ENCODE data around the gene TMOD1. TPM values are rescaled to one million over a fixed set of nuclear protein-coding genes. Genes with fewer than 3 reads are reported as not detected.

The TMOD1 gene
- total RNA-seq, 1 donor from 2014 or later = 1.9 TPM

- intact Hi-C loops (cut with micrococcal nuclease) = no loop called here
- Mint-ChIP-seq H3K27ac (no peak overlapping the region), H3K4me1 (peaks cover 2% of the 10 kb centered on the region), H3K4me3 (no peak overlapping the region), H3K9me3 (no peaks in the 10 kb centered on the region), H3K27me3 (no peaks in the 10 kb centered on the region), H3K36me3 (ENCODE audit: low read depth) (peaks cover 49% of the 10 kb centered on the region)
- ChIA-PET POLR2A (no interaction called here), CTCF (no interaction called here)
- TF ChIP-seq CTCF (IDR thresholded peaks at IDR 0.05) = no peak
- ATAC-seq (ENCODE audit: low read depth) = no peak
- no peak for DNase-seq
These were observed 124.2 kb downstream of the TMOD1 start for GRCh38 chr9:97625620-97626019.

DNA sequence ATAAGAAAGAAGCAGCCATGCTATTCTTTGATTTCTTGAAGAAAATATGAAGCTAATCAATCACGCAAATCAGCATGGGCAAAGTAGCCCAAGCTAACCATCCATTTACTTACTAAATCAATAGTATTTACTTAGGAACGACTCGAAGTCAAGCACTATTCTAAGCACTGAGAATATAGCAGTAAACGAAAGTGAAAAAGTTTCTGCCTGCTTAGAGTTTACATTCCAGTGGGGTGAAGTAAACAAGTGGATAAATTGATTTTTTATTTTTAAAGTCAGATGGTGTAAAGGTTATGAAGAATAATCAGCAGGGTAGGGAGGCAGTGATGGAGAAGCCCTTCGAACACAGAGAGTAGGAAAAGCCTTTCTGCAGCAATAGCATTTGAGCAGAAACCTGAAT is 126.2 kb downstream of the TMOD1 start:
- ATAC-seq (ENCODE audit: low read depth) (no peak), DNase-seq (no peak)
- no peaks in the 10 kb centered on the region for H3K9me3 Mint-ChIP-seq
- no peaks in the 10 kb centered on the region for H3K27me3 Mint-ChIP-seq
- intact Hi-C loops (cut with micrococcal nuclease) = no loop called here
- peaks cover 12% of the 10 kb centered on the region for H3K4me1 Mint-ChIP-seq
- ChIA-PET CTCF (interaction anchor here (1.3 to 1.6 kb wide), 2 partner anchors 12 to 13 kb away, joined by 3 read pairs; no protein-coding TSS in a partner anchor), POLR2A (interaction anchor here (0.6 kb wide), 1 partner anchor 11 kb away, joined by 3 read pairs; no protein-coding TSS in a partner anchor)
- H3K36me3 Mint-ChIP-seq (ENCODE audit: low read depth) = peaks cover 34% of the 10 kb centered on the region
- H3K4me3 Mint-ChIP-seq = no peak overlapping the region
- TF ChIP-seq CTCF (IDR thresholded peaks at IDR 0.05) = no peak
- H3K27ac Mint-ChIP-seq = no peak overlapping the region

DNA sequence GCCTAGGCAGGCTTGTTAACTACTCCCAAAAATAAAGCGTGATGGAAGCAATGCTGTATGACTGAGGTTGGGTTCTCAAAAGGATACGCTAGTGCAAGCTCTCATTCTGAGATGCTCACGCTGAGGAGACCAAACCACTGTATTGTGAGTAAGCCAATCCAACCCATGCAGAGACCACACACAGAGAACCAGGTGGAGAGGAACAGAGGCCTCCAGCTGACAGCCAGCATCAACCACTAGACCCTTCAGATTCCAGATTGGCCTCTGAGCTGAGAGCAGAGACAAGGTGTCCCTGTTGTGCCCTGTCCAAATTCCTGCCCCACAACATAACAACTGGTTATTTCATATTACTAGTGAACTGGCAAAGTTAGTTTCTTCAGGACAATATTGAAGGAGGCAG is 127.2 kb downstream of the TMOD1 start:
- ChIA-PET CTCF (interaction anchor here (1.6 kb wide), 1 partner anchor 13 kb away, joined by 3 read pairs; no protein-coding TSS in a partner anchor), POLR2A (interaction anchor here (1.1 kb wide), 1 partner anchor 294 kb away, joined by 3 read pairs; the partner anchor contains the start of gene TRMO)
- ATAC-seq (ENCODE audit: low read depth) (no peak), DNase-seq (no peak)
- no peak overlapping the region for H3K27ac Mint-ChIP-seq
- peaks cover 32% of the 10 kb centered on the region for H3K36me3 Mint-ChIP-seq (ENCODE audit: low read depth)
- intact Hi-C loops (cut with micrococcal nuclease) = no loop called here
- H3K27me3 Mint-ChIP-seq = no peaks in the 10 kb centered on the region
- TF ChIP-seq CTCF (IDR thresholded peaks at IDR 0.05) = no peak
- H3K4me1 Mint-ChIP-seq = peaks cover 14% of the 10 kb centered on the region
- no peak overlapping the region for H3K4me3 Mint-ChIP-seq
- no peaks in the 10 kb centered on the region for H3K9me3 Mint-ChIP-seq

- CTCF ChIA-PET = no interaction called here
- Mint-ChIP-seq H3K27me3 (no peaks in the 10 kb centered on the region), H3K4me1 (peaks cover 16% of the 10 kb centered on the region), H3K36me3 (ENCODE audit: low read depth) (peaks cover 33% of the 10 kb centered on the region), H3K9me3 (no peaks in the 10 kb centered on the region), H3K4me3 (no peak overlapping the region), H3K27ac (no peak overlapping the region)
- DNase-seq (no peak), ATAC-seq (ENCODE audit: low read depth) (no peak)
- intact Hi-C loops (cut with micrococcal nuclease) = no loop called here
- no peak for TF ChIP-seq CTCF (IDR thresholded peaks at IDR 0.05)
- POLR2A ChIA-PET = interaction anchor here (1.1 kb wide), 1 partner anchor 293 kb away, joined by 3 read pairs; the partner anchor contains the start of gene TRMO
These were observed 127.7 kb downstream of the TMOD1 start for GRCh38 chr9:97629156-97629555.

DNA sequence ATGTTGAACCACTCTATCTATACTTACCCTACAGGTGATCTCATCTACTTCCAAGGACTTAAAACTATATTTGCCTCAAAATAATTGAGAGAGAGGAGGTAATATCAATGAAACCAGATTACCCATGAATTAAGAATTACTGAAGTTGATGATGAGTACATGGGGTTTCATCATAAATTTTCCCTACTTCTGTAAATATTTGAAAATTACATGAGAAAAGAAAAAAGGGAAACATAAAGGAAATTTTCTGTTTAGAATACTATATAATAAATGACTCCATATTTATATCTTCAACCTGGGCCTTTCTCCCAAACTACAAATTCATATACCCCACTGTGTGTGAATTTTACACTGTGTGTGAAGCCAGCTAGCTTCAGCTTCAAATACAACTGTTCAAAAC is 129.1 kb downstream of the TMOD1 start:
- no peak overlapping the region for H3K4me3 Mint-ChIP-seq
- H3K4me1 Mint-ChIP-seq = peaks cover 30% of the 10 kb centered on the region
- intact Hi-C loops (cut with micrococcal nuclease) = loop anchor here (5.0 to 10.0 kb wide), 5 partner anchors 474 to 1164 kb away; partner anchors contain the start of genes ANKS6, PRXL2C and ZNF510
- TF ChIP-seq CTCF (IDR thresholded peaks at IDR 0.05) = no peak
- H3K9me3 Mint-ChIP-seq = no peaks in the 10 kb centered on the region
- ChIA-PET CTCF (interaction anchor here (0.9 kb wide), 1 partner anchor 15 kb away, joined by 3 read pairs; no protein-coding TSS in a partner anchor), POLR2A (no interaction called here)
- DNase-seq (no peak), ATAC-seq (ENCODE audit: low read depth) (no peak)
- H3K27ac Mint-ChIP-seq = no peak overlapping the region
- peaks cover 22% of the 10 kb centered on the region for H3K36me3 Mint-ChIP-seq (ENCODE audit: low read depth)
- H3K27me3 Mint-ChIP-seq = no peaks in the 10 kb centered on the region
